GM12874 (cell line): ENCODE data around the gene DUSP8.

Experiments used
- CTCF ChIP-seq: IDR thresholded peaks from 2 replicates; pipeline ENCODE4 v1.5.1; 2011; ENCODE audit warnings: low read depth, mild to moderate bottlenecking, control low read depth, low read length, moderate library complexity; ENCODE audit not compliant: insufficient read depth

The DUSP8 gene

GRCh38 chr11:1522081-1522424 is 50.0 kb downstream of the DUSP8 start:
- no peak for TF ChIP-seq CTCF

GRCh38 chr11:1521382-1522080 is 50.5 kb downstream of the DUSP8 start:
- TF ChIP-seq CTCF, result 0 out of 2 replicates have a peak, but pooled peaks have one; percentile 8

GRCh38 chr11:1520663-1521267 is 51.3 kb downstream of the DUSP8 start:
- TF ChIP-seq CTCF, result no peak

GRCh38 chr11:1520209-1520662 is 51.8 kb downstream of the DUSP8 start:
- no peak for TF ChIP-seq CTCF

GRCh38 chr11:1519028-1520010 is 52.8 kb downstream of the DUSP8 start:
- TF ChIP-seq CTCF, result no peak

GRCh38 chr11:1518301-1518700 is 53.8 kb downstream of the DUSP8 start:
- TF ChIP-seq CTCF, result no peak
